ENCODE measurements around the gene IL12RB1.
"Not testable (repeated sequence)": the region's sequence is repeated elsewhere in the genome, so short reads cannot be mapped to it uniquely, and the experiment has no call there.

The IL12RB1 gene

GRCh38 chr19:18089726-18090125 lies 3.0 kb upstream of the IL12RB1 start:
- Histone ChIP-seq H3K4me3 (no peak overlapping the region), H3K27me3 (ENCODE audit: low read depth) (no peaks in the 10 kb centered on the region)

GRCh38 chr19:18089096-18089541 lies 2.4 kb upstream of the IL12RB1 start:
- in situ Hi-C loops (cut with MboI; ENCODE audit: low sequenced_read_pairs); H3K27me3 ChIP-seq (ENCODE audit: low read depth); H3K4me3 ChIP-seq; DNase-seq (ENCODE audit: low spot score in 2 of 2); H3K4me1 ChIP-seq; H3K36me3 ChIP-seq (replicated peaks); H3K9me3 ChIP-seq: not testable (repeated sequence)

More at GRCh38 chr19:18089726-18090125, 3.0 kb upstream of the IL12RB1 start:
- H3K36me3 ChIP-seq (replicated peaks) = no peaks in the 10 kb centered on the region
- no peak for DNase-seq (ENCODE audit: low spot score in 2 of 2)
- in situ Hi-C loops (cut with MboI; ENCODE audit: low sequenced_read_pairs) = no loop called here
- H3K4me1 ChIP-seq = peaks cover 2% of the 10 kb centered on the region; the same call in 1 of the 2 replicates
- no peaks in the 10 kb centered on the region for H3K9me3 ChIP-seq

- H3K4me1 ChIP-seq = no peaks in the 10 kb centered on the region
- no peak overlapping the region for H3K4me3 ChIP-seq
- DNase-seq (ENCODE audit: low spot score in 2 of 2) = no peak
- in situ Hi-C loops (cut with MboI; ENCODE audit: low sequenced_read_pairs) = no loop called here
- H3K9me3 ChIP-seq = no peaks in the 10 kb centered on the region
- H3K36me3 ChIP-seq (replicated peaks) = no peaks in the 10 kb centered on the region
- H3K27me3 ChIP-seq (ENCODE audit: low read depth) = no peaks in the 10 kb centered on the region
Observed at GRCh38 chr19:18085702-18086457, 854 bp downstream of the IL12RB1 start.

DNA sequence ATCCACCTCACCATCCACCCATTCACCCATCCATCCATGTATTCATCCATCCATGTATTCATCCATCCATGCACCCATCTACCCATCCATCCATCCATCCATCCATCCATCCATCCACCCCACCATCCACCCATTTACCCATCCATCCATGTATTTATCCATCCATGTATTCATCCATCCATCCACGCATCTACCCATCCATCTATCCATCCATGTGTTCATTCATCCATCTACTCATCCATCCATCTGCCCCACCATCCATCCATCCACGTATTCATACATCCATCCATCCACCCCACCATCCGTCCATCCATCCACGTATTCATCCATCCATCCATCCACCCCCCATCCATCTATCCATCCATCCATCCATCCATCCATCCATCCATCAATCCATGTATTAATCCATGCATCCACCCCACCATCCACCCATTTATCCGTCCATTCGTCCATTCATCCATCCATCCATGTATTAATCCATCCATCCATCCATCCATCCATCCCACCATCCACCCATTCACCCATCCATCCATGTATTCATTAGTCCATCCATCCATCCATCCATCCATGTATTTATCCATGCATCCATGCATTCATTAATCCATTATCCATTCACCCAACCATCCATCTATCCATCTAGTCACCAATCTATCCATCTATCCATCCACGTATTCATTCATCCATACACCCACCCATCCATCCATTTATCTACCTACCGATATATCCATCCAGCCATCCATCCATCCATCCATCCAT lies 2.6 kb downstream of the IL12RB1 start:
- in situ Hi-C loops (cut with MboI; ENCODE audit: low sequenced_read_pairs) = no loop called here
- Histone ChIP-seq H3K9me3 (no peaks in the 10 kb centered on the region), H3K27me3 (ENCODE audit: low read depth) (no peaks in the 10 kb centered on the region), H3K36me3 (replicated peaks) (no peaks in the 10 kb centered on the region), H3K4me1 (no peaks in the 10 kb centered on the region), H3K4me3 (no peak overlapping the region)
- no peak for DNase-seq (ENCODE audit: low spot score in 2 of 2)

DNA sequence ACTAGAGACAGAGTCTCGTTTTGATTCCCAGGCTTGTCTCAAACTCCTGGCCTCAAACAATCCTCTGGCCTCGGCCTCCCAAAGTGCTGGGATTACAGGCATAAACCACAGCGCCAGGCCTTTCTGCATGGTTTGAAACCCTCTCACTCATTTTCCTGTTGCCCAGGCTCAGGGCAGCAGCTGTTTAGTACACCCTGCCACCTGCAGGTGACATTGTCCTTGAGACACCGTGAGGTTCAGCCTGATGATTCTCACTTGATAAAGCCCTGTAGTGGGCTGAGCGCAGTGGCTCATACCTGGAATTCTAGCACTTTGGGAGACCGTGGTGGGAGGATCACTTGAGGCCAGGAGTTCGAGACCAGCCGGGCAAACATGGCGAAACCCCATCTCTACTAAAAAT lies 12.5 kb downstream of the IL12RB1 start:
- Histone ChIP-seq H3K4me1 (peaks cover 4% of the 10 kb centered on the region), H3K9me3 (no peaks in the 10 kb centered on the region), H3K27me3 (ENCODE audit: low read depth) (no peaks in the 10 kb centered on the region), H3K4me3 (no peak overlapping the region), H3K36me3 (replicated peaks) (no peaks in the 10 kb centered on the region)
- DNase-seq (ENCODE audit: low spot score in 2 of 2) = no peak
- in situ Hi-C loops (cut with MboI; ENCODE audit: low sequenced_read_pairs) = no loop called here

GRCh38 chr19:18073197-18073596 lies 13.5 kb downstream of the IL12RB1 start:
- no peak for DNase-seq (ENCODE audit: low spot score in 2 of 2)
- no peaks in the 10 kb centered on the region for H3K36me3 ChIP-seq (replicated peaks)
- in situ Hi-C loops (cut with MboI; ENCODE audit: low sequenced_read_pairs) = no loop called here

DNA sequence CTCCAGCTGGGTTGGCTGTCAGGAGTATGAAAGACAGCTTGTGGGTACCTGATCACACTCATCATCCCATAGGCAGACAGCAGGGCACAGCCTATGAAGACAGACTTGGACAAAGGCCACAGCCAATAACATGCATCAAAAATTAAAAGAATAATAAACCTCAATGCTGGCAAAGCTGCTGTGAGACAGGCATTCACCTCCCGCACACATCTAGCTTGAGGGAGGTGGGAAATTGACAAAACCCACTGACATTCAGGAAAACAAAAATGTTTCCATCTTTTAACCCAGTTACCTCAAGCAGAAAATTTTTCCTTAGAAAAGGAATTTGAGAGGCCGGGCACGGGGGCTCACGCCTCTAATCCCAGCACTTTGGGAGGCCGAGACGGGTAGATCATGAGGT lies 14.4 kb downstream of the IL12RB1 start:
- Histone ChIP-seq H3K4me3 (no peak overlapping the region), H3K4me1 (peaks cover 4% of the 10 kb centered on the region), H3K9me3 (no peaks in the 10 kb centered on the region), H3K27me3 (ENCODE audit: low read depth) (no peaks in the 10 kb centered on the region), H3K36me3 (replicated peaks) (no peaks in the 10 kb centered on the region)
- no peak for DNase-seq (ENCODE audit: low spot score in 2 of 2)
- in situ Hi-C loops (cut with MboI; ENCODE audit: low sequenced_read_pairs) = no loop called here

More at GRCh38 chr19:18073197-18073596, 13.5 kb downstream of the IL12RB1 start:
- H3K27me3 ChIP-seq (ENCODE audit: low read depth) = no peaks in the 10 kb centered on the region
- H3K4me3 ChIP-seq = no peak overlapping the region
- peaks cover 4% of the 10 kb centered on the region for H3K4me1 ChIP-seq
- no peaks in the 10 kb centered on the region for H3K9me3 ChIP-seq

- no peak for DNase-seq (ENCODE audit: low spot score in 2 of 2)
- Histone ChIP-seq H3K4me3 (no peak overlapping the region), H3K4me1 (peaks cover 4% of the 10 kb centered on the region), H3K36me3 (replicated peaks) (no peaks in the 10 kb centered on the region), H3K27me3 (ENCODE audit: low read depth) (no peaks in the 10 kb centered on the region), H3K9me3 (no peaks in the 10 kb centered on the region)
- in situ Hi-C loops (cut with MboI; ENCODE audit: low sequenced_read_pairs) = no loop called here
Observed at GRCh38 chr19:18070181-18070580, 16.6 kb downstream of the IL12RB1 start.

GRCh38 chr19:18069383-18069782 lies 17.4 kb downstream of the IL12RB1 start:
- Histone ChIP-seq H3K36me3 (replicated peaks) (no peaks in the 10 kb centered on the region), H3K4me3 (no peak overlapping the region), H3K9me3 (no peaks in the 10 kb centered on the region), H3K4me1 (peaks cover 4% of the 10 kb centered on the region), H3K27me3 (ENCODE audit: low read depth) (no peaks in the 10 kb centered on the region)
- in situ Hi-C loops (cut with MboI; ENCODE audit: low sequenced_read_pairs) = no loop called here
- DNase-seq (ENCODE audit: low spot score in 2 of 2) = no peak

DNA sequence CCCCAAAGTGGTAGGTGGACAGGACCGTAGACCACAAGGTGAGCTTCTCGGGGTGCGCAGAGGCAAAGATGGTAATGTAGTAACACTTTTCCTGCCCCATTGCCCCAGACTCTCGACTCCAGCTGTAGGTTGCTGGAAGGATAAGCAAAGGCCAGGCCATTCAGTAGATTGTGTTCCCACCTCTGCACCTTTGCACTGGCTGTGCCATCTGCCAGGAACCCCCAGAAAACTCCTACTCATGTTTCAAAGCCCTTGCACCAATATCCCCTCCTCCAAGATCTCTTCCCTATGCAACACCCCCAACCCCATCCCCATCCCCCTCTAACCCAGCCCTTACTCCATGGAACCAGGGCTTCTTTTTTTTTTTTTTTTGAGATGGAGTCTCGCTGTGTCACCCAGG lies 18.3 kb downstream of the IL12RB1 start:
- H3K4me1 ChIP-seq = no peaks in the 10 kb centered on the region

DNA sequence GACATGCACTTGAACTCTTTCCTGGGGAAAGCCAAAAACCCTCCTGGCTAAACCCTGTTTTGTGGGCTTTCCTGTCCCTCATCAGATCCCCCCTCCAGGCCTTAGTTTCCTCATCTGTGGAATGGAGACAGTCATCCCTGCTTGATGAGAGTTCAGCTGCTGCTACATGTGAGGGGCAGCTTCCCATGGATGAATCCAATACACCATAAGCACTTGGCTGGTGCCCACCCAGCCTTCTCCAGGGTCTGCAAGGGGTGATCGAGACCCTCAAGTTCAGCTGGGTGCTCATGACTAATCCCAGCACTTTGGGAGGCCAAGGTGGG lies 21.6 kb downstream of the IL12RB1 start:
- Histone ChIP-seq H3K27me3 (ENCODE audit: low read depth) (no peaks in the 10 kb centered on the region), H3K4me3 (no peak overlapping the region), H3K4me1 (no peaks in the 10 kb centered on the region), H3K36me3 (replicated peaks) (no peaks in the 10 kb centered on the region), H3K9me3 (no peaks in the 10 kb centered on the region)
- no peak for DNase-seq (ENCODE audit: low spot score in 2 of 2)
- in situ Hi-C loops (cut with MboI; ENCODE audit: low sequenced_read_pairs) = no loop called here

More for the DNA sequence above, 18.3 kb downstream of the IL12RB1 start:
- no peak overlapping the region for H3K4me3 ChIP-seq
- H3K36me3 ChIP-seq (replicated peaks) = no peaks in the 10 kb centered on the region
- in situ Hi-C loops (cut with MboI; ENCODE audit: low sequenced_read_pairs) = no loop called here
- no peak for DNase-seq (ENCODE audit: low spot score in 2 of 2)
- no peaks in the 10 kb centered on the region for H3K27me3 ChIP-seq (ENCODE audit: low read depth)
- no peaks in the 10 kb centered on the region for H3K9me3 ChIP-seq

- Histone ChIP-seq H3K4me1 (no peaks in the 10 kb centered on the region), H3K36me3 (replicated peaks) (no peaks in the 10 kb centered on the region), H3K9me3 (no peaks in the 10 kb centered on the region), H3K27me3 (ENCODE audit: low read depth) (no peaks in the 10 kb centered on the region), H3K4me3 (no peak overlapping the region)
- no peak for DNase-seq (ENCODE audit: low spot score in 2 of 2)
- in situ Hi-C loops (cut with MboI; ENCODE audit: low sequenced_read_pairs) = loop anchor here (5.0 kb wide), 1 partner anchor 61 kb away; no protein-coding TSS in a partner anchor
Observed at GRCh38 chr19:18063463-18063862, 23.3 kb downstream of the IL12RB1 start.

DNA sequence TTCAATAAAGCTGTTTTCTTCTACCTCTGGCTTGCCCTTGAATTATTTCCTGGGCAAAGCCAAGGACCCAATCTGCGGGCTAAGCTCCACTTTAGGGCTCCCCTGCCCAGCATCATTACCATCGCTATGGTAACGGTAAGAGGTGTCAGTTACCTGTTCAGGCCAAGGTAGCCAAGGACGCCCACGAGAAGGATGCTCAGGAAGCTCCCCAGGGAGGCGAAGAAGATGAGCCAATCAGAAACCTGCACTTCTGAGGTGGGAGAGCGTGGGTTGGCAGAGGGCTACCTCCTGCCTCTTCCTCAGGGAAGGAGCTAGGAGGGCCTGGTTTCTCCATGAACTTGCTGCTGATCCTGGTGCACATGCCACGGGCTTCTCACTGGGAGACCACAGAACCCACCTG lies 24.7 kb downstream of the IL12RB1 start:
- Histone ChIP-seq H3K4me3 (no peak overlapping the region), H3K27me3 (ENCODE audit: low read depth) (no peaks in the 10 kb centered on the region), H3K4me1 (peaks cover 3% of the 10 kb centered on the region; the same call in 1 of the 2 replicates), H3K9me3 (no peaks in the 10 kb centered on the region), H3K36me3 (replicated peaks) (no peaks in the 10 kb centered on the region)
- in situ Hi-C loops (cut with MboI; ENCODE audit: low sequenced_read_pairs) = loop anchor here (5.0 kb wide), 1 partner anchor 60 kb away; no protein-coding TSS in a partner anchor
- no peak for DNase-seq (ENCODE audit: low spot score in 2 of 2)

GRCh38 chr19:18060472-18060871 lies 26.3 kb downstream of the IL12RB1 start:
- in situ Hi-C loops (cut with MboI; ENCODE audit: low sequenced_read_pairs) = loop anchor here (5.0 kb wide), 1 partner anchor 58 kb away; no protein-coding TSS in a partner anchor
- no peaks in the 10 kb centered on the region for H3K27me3 ChIP-seq (ENCODE audit: low read depth)
- no peaks in the 10 kb centered on the region for H3K36me3 ChIP-seq (replicated peaks)
- DNase-seq (ENCODE audit: low spot score in 2 of 2) = peak; percentile 5 to 38
- H3K4me3 ChIP-seq = no peak overlapping the region
- H3K4me1 ChIP-seq = peaks cover 3% of the 10 kb centered on the region; the same call in 1 of the 2 replicates
- H3K9me3 ChIP-seq = no peaks in the 10 kb centered on the region

Measured in HAP-1 (cell line).